ENCODE measurements around the gene ZNF205.
A peak's percentile ranks its signal among the peaks of the same experiment; 100 is the strongest.

Gene ZNF205

GRCh38 chr16:3101018-3101840 is 11.2 kb upstream of the ZNF205 start:
- no peak for DNase-seq (ENCODE audit: low read depth in 2 of 2)

DNA sequence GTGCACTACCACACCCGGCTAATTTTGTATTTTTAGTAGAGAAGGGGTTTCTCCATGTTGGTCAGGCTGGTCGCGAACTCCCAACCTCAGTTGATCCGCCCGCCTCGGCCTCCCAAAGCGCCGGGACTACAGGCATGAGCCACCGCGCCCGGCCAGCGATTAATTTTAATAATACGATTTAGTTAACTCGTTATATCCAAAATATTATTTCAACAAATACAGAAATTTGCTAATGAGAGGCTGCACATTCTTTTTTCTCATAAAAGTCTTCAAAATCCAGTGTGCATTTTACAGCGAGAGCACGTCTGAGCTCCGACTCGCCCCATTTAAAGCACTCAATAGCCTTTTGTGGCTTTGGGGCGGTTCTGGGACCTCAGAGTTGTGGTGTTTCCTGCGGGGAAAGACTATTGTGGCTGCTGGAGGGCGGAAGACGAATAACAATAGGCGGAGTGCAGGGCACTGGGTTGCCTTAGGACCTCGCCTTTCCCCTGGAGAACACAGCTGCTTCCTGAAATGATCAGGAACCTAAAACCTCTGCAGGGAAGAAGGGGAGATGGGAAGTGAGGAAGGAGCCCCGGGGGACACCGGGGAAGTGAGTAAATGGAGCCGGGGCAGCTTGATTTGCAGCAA is 10.4 kb upstream of the ZNF205 start:
- DNase-seq (ENCODE audit: low read depth in 2 of 2), result no peak

- DNase-seq (ENCODE audit: low read depth in 2 of 2), result peak; percentile 80 to 82
Measured at GRCh38 chr16:3106205-3106928, 6.0 kb upstream of the ZNF205 start.

GRCh38 chr16:3112881-3113574 is 642 bp downstream of the ZNF205 start:
- DNase-seq (ENCODE audit: low read depth in 2 of 2), result no peak

DNA sequence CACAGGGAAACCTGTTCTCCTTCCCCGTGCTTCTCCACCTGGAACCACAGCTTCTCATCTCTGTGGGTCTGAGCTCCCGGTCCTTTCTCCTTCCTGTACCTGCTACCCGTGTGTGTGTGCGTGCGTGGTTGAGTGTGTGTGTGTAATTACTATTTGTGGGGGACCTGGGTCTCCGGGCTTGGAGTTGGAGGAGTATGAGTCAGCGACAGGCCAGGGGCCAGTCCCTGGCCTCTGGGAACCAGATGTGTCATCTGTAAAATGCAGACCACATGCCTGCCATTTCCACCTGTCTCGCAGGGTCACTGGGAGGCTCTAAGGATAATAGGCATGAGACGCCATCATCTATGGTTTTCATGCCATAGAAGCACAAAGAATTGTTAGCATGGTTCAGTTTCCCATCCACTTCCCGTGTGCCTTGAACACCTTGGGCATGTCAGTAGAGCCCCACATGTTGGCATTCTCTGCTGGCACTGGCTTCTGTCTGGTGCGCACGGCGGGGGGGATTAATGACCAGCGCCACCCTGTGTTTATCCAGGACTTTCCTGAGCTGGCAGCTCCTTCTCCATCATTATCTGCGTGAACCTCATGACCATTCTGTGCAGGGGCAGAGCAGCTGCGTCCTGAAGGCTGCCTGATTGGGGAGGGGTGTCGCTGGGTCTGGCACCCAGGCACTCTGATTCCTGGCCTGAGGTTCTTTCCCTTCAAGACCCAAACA is 1.5 kb downstream of the ZNF205 start:
- DNase-seq (ENCODE audit: low read depth in 2 of 2), result no peak

DNA sequence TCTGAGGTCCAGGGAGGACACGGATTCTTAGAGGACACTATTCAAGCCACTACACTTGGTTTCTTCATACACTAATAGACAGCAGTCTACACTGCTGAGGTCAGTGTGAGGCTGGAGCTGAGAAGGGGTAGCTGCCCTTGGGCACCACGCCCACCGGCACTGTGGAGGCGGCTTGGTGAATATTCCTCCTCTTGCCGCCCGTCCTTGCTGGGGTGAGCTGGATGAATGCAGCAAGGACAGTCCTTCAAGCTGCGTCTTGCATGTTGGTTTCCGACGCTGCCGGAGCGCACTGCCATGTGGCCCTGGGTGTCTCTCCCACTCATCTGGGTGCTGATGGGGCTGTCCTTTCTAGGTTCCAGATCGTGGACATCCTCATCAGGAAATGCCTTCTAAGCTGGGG is 2.6 kb downstream of the ZNF205 start:
- no peak for DNase-seq (ENCODE audit: low read depth in 2 of 2)

DNA sequence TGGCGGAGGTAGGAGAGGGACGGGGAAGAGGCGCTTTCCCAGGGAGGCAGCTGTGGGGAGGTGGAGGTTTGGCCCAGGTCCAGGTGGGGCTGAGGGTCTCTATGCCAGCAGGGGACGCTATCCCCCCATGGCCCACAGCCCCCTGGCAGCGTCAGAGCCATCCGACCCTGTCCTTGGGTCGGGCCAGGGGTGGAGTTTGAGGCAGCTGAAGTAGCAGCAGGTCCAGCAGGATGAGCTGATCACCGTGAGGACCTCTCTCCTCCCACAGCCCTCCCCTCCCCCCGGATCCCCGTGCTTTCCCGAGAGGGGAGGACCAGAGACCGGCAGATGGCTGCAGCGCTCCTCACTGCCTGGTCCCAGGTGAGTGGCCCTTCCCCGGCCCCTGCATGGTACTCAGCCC is 3.2 kb downstream of the ZNF205 start:
- no peak for DNase-seq (ENCODE audit: low read depth in 2 of 2)

- DNase-seq (ENCODE audit: low read depth in 2 of 2), result no peak
Measured at GRCh38 chr16:3118204-3118790, 5.9 kb downstream of the ZNF205 start.

GRCh38 chr16:3118846-3119245 is 6.5 kb downstream of the ZNF205 start:
- DNase-seq (ENCODE audit: low read depth in 2 of 2), result no peak

GRCh38 chr16:3119286-3119685 is 6.9 kb downstream of the ZNF205 start:
- no peak for DNase-seq (ENCODE audit: low read depth in 2 of 2)

- no peak for DNase-seq (ENCODE audit: low read depth in 2 of 2)
Measured at GRCh38 chr16:3119701-3120408, 7.5 kb downstream of the ZNF205 start.

DNA sequence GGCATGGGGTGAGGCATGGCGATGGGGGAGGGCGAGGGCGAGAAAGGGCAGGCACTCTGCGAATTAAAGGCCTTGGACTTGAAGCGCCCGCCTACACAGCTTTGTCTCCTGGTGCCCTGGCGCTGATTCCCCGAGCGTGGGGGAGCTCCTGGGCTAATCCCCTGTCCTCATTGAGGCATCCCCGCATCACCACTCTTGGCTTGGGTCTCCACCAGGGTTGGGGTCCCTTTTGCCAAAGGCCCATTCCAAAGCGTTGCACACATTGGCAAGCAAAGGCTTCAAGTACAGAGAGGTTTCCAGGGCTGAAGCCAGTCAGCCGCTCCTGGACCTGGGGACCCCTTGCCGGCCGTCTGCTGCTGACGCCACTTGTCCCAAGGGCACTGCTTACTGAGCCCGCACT is 8.0 kb downstream of the ZNF205 start:
- DNase-seq (ENCODE audit: low read depth in 2 of 2), result no peak

GRCh38 chr16:3121851-3122467 is 9.6 kb downstream of the ZNF205 start:
- no peak for DNase-seq (ENCODE audit: low read depth in 2 of 2)

DNA sequence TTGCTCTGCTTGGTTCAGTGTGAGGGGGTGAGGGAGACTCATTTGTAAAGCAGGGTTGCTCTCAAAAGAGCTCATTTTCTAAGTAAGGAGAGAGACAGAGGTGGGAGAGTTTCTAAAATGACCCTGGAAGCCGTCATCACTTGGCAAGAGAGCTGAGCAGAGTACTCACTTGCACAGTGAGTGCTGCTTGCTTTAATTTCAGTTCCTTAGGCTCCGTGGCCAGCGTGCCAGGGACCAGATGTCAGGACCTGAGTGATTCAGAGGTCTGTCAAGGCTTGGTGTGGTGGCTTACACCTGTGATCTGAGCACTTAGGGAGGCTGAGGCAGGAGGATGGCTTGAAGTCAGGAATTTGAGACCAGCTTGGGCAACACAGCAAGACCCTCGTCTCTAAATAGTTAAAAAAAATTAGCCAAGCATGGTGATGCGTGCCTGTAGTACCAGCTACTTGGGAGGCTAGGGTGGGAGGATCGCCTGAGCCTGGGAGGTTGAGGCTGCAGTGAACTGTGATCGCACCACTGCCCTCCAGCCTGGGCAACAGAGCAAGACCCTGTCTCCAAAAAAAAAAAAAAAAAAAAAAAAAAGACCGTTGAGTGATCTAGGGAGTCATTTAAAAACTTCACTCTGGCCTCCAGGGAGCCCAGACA is 10.7 kb downstream of the ZNF205 start:
- no peak for DNase-seq (ENCODE audit: low read depth in 2 of 2)

DNA sequence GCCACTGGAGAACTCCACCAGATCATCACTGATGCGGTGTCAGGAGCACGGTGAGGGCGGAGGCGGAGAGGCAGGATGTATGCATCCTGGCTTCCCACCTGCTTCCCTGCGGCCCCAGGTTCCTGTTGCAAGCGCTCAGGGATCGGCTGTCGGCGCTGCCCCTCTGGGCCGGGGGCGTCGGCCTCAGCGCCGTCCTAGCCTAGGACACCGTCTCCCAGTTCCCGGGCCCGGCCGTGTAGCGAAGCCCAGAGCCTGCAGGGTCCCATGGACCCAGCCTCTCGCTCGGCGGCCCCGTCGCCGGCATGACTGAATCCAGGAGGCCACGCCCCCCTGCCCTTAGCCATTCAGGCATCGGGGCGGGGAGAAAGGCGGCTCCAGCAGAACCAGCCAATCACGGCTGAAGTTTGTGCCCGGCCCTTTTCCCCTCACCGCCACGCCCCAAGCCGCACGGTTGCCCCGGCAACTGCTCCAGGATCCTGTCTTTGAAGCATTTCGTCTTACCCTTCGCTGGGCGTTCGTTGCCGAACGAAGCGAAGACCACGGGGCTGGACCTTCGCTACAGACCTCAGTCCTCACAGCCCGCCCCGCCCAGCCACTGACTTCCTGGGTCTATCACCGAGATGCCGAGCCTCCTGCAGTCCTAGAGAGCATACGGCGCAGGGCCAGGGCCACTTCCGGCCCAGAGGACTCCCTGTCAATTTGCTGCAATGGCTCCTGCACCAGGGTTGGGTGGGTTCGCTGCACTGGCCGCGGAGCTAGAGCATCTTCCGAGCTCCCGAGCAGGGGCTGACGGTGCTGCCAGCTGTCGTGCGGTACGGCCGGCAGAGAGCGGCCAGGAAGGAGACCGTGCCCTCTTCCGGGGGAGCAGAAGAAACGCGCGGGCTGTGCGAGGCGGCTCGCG is 11.8 kb downstream of the ZNF205 start:
- peak; percentile 83 to 85 for DNase-seq (ENCODE audit: low read depth in 2 of 2)

DNA sequence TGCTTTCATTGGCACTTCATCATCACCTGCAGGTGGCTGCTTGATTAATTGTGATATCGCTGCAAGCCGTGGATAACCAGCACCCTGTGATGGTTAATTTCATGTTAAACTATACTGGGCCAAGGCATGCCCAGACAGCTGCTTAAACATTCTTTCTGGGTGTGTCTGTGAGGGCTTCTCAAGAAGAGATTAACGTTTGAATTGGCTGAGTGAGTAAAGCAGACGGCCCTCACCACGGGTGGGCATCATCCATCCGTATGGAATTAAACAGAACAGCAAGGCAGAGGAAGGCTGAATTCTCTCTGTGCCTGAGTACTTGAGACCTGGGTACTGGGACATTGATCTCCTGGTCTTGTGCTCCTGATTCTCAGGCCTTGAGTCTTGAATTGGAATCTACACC is 15.4 kb downstream of the ZNF205 start:
- no peak for DNase-seq (ENCODE audit: low read depth in 2 of 2)

DNA sequence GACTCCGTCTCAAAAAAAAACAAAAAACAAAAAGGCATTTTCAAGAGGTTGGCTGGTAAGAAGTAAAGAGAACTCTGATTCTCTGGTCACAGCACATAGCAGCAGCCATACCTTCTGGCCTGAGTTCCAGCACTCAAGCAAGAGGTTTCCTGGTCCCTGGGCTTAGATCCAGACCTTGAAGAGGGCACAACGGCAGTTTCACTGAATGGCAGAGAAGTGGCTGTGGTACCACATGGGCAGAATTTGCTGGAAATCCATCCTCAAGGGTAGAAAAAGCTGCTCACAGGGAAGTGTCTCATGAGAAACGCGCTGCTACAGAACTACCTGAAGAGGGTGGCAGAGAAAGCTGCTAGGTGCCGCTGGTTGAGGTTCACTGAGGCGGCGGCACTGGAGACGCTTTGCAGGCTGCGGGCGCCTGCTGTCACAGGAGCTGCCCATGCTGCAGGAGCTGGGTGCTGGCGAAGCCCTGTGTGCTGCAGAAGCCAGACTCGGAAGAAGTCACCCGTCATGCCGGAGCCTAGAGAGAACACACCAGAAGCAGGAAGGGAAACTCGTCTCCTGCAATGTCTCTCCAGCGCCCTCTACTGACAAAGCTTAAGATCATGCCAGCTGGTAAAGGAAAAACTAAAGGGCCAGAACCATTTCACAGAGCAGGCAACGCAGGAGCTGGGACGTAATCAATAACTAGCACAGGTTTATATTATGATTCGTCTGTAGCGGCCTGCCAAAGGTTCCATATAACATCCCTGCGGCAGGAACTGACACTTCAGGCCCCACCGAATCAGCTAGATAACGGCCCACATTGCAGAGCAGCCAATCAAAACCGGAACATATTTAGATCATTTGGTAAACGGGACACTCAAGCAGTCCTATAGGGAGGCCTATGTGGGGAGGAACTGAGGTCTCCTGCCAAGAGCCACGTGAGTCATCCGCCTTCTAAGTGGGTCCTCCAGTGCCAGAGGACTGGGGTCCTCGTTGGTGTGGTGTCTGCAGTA is 17.0 kb downstream of the ZNF205 start:
- peak; percentile 56 to 59 for DNase-seq (ENCODE audit: low read depth in 2 of 2)

All from fibroblast of skin of left quadriceps (primary cell).